AG04450 (cell line): Measurements from ENCODE around the gene ICAM3. TPM values are rescaled to one million over a fixed set of nuclear protein-coding genes. Genes with fewer than 3 reads are reported as not detected.
A peak's percentile ranks its signal among the peaks of the same experiment; 100 is the strongest.

ENCODE experiments used
- CTCF ChIA-PET: fragments of 300-600, 350-600 bp; formaldehyde crosslinking; extraction: SDS; loops from one replicate; lab custom pipeline; 2022; ENCODE audit warnings: antibody characterized with exemption, inconsistent platforms; lab: Charles Lee
- POLR2A ChIA-PET: fragments of 350-600 bp; formaldehyde crosslinking; extraction: SDS; loops from one replicate; lab custom pipeline; 2021; ENCODE audit warnings: antibody characterized with exemption, inconsistent platforms; lab: Yijun Ruan, JAX
- DNase-seq: peaks from one replicate; pipeline ENCODE4 v3.0.0-alpha.2; 2011; ENCODE audit warnings: low read depth, low spot score
- H3K27ac ChIP-seq: one replicate; pipeline ENCODE4 v1.5.1; 2012; ENCODE audit warnings: low read depth, low read length, control low read depth
- H3K27me3 ChIP-seq: one replicate; pipeline ENCODE4 v1.6.0; 2012; ENCODE audit warnings: low read length; ENCODE audit not compliant: control insufficient read depth, insufficient read depth
- H3K4me3 ChIP-seq: 2 replicates; pipeline ENCODE4 v1.5.1; 2011; ENCODE audit warnings: mild to moderate bottlenecking, low read depth, low read length, control low read depth
- H3K9me3 ChIP-seq: 2 replicates; pipeline ENCODE4 v1.5.1; 2012; ENCODE audit warnings: low read length; ENCODE audit not compliant: control insufficient read depth, insufficient read depth
- CTCF ChIP-seq: IDR thresholded peaks from 2 replicates; pipeline ENCODE4 v1.5.1; 2011; ENCODE audit warnings: low read depth, low read length, control low read depth, inconsistent platforms
- polyA plus RNA-seq: library from polyadenylated mRNA; depleted of rRNA; stranded (reverse); fragments of >200 nt; gene quantifications from 2 replicates; pipeline ENCODE4 v1.2.3, GENCODE V29; 2011

Gene ICAM3
- polyA plus RNA-seq, 1 experiment = 6.7 TPM

- no peak overlapping the region for H3K27ac ChIP-seq
- CTCF ChIA-PET = interaction anchor here (0.5 to 1.1 kb wide), 6 partner anchors 14 to 326 kb away, joined by 3 to 6 read pairs (median 5); no protein-coding TSS in a partner anchor
- no peak for DNase-seq
- H3K9me3 ChIP-seq = peaks cover 23% of the 10 kb centered on the region
- TF ChIP-seq CTCF = no peak
- H3K27me3 ChIP-seq = peaks cover 8% of the 10 kb centered on the region
- H3K4me3 ChIP-seq = peak overlapping the region; percentile 63
- POLR2A ChIA-PET = interaction anchor here (0.6 to 4.1 kb wide), 7 partner anchors 10 to 130 kb away, joined by 3 to 25 read pairs (median 5); partner anchors contain the start of genes ICAM1 and RAVER1
Observed at GRCh38 chr19:10290876-10291553, 48.4 kb downstream of the ICAM3 start.

GRCh38 chr19:10290357-10290875 lies 49.0 kb downstream of the ICAM3 start:
- POLR2A ChIA-PET = interaction anchor here (1.0 to 4.1 kb wide), 4 partner anchors 10 to 43 kb away, joined by 3 to 25 read pairs (median 11); partner anchors contain the start of genes ICAM1 and RAVER1
- CTCF ChIA-PET = interaction anchor here (1.5 kb wide), 1 partner anchor 100 kb away, joined by 3 read pairs; no protein-coding TSS in a partner anchor
- no peak for DNase-seq
- Histone ChIP-seq H3K27me3 (peaks cover 8% of the 10 kb centered on the region), H3K9me3 (peaks cover 23% of the 10 kb centered on the region), H3K4me3 (peak overlapping the region; percentile 63), H3K27ac (no peak overlapping the region)
- TF ChIP-seq CTCF = no peak

GRCh38 chr19:10289836-10290356 lies 49.5 kb downstream of the ICAM3 start, which contains the start of gene ICAM5:
TSS of gene ICAM5 (plus strand) at chr19:10289952. CDS start at chr19:10290044, 92 bp downstream.
- Histone ChIP-seq H3K27ac (peak within 1 kb of the TSS; percentile 31), H3K27me3 (peaks cover 3% of the 10 kb centered on the region), H3K4me3 (peak within 1 kb of the TSS; percentile 63), H3K9me3 (peaks cover 23% of the 10 kb centered on the region)
- POLR2A ChIA-PET = interaction anchor here (0.5 to 4.1 kb wide), 9 partner anchors 9 to 862 kb away, joined by 3 to 25 read pairs (median 5); partner anchors contain the start of genes ICAM1 and RAVER1
- CTCF ChIA-PET = interaction anchor here (0.7 to 1.8 kb wide), 3 partner anchors 12 to 101 kb away, joined by 3 to 4 read pairs (median 3); no protein-coding TSS in a partner anchor
- DNase-seq = no peak
- TF ChIP-seq CTCF = no peak

- POLR2A ChIA-PET = interaction anchor here (0.5 to 4.1 kb wide), 9 partner anchors 9 to 863 kb away, joined by 3 to 25 read pairs (median 5); partner anchors contain the start of genes ICAM1 and RAVER1
- CTCF ChIA-PET = interaction anchor here (0.6 to 1.8 kb wide), 5 partner anchors 12 to 665 kb away, joined by 3 to 4 read pairs (median 3); no protein-coding TSS in a partner anchor
- Histone ChIP-seq H3K27ac (peak overlapping the region; percentile 31), H3K4me3 (peak overlapping the region; percentile 63), H3K27me3 (no peaks in the 10 kb centered on the region), H3K9me3 (peaks cover 21% of the 10 kb centered on the region)
- TF ChIP-seq CTCF = no peak
- DNase-seq = no peak
Observed at GRCh38 chr19:10289167-10289835, 50.1 kb downstream of the ICAM3 start.
